Measurements from ENCODE around the gene KCNG2. TPM values are rescaled to one million over a fixed set of nuclear protein-coding genes. Genes with fewer than 3 reads are reported as not detected.

The KCNG2 gene
- total and polyA plus RNA-seq, 2 experiments from 2014 or later, result 0.13 to 0.52 TPM

DNA sequence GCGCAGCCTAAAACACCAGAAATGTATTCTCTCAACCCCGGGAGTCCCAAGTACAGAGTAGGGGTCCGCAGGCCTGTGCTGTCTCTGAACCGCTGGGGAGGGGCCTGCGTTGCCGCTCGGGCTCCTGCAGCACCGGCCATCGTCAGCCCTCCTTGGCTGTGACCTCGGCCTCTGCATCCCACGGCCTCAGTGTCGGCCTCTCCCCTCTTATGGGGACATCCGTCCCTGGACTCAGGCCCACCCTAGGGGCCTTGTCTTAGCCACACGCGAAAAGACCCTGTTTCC is 50.5 kb downstream of the KCNG2 start (continued):
- TF ChIP-seq ZNF462 (CRISPR knock-in tag; IDR thresholded peaks at IDR 0.05) (no peak), CTCF (conservative IDR thresholded peaks at IDR 0.05; ENCODE audit: low read depth in 2 of 2) (no peak), JUNB (IDR thresholded peaks at IDR 0.05; ENCODE audit: unreplicated experiment) (no peak), NANOG (IDR thresholded peaks at IDR 0.05; ENCODE audit: borderline replicate concordance) (no peak), EZH2phosphoT487 (IDR thresholded peaks at IDR 0.05; ENCODE audit: unreplicated experiment) (no peak), ZNF331 (CRISPR knock-in tag; IDR thresholded peaks at IDR 0.05; ENCODE audit: low read depth) (no peak), EZH2 (IDR thresholded peaks at IDR 0.05; ENCODE audit: low read depth, unreplicated experiment) (no peak), POLR2AphosphoS5 (IDR thresholded peaks at IDR 0.05; ENCODE audit: low read depth) (no peak), STAT1 (IDR thresholded peaks at IDR 0.05; ENCODE audit: unreplicated experiment) (no peak)
- TF ChIP-seq, protein P1, sequence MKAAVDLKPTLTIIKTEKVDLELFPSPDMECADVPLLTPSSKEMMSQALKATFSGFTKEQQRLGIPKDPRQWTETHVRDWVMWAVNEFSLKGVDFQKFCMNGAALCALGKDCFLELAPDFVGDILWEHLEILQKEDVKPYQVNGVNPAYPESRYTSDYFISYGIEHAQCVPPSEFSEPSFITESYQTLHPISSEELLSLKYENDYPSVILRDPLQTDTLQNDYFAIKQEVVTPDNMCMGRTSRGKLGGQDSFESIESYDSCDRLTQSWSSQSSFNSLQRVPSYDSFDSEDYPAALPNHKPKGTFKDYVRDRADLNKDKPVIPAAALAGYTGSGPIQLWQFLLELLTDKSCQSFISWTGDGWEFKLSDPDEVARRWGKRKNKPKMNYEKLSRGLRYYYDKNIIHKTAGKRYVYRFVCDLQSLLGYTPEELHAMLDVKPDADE (IDR thresholded peaks at IDR 0.05), result no peak

Measured in GM23338 (cell line).